Prostate gland (tissue), 2 donors: Measurements from ENCODE around the gene ATXN3L.

Source experiments
- POLR2A ChIP-seq: fragments of 450-650 bp; IDR thresholded peaks from one replicate; pipeline ENCODE4 v1.6.1; 2016; ENCODE audit warnings: antibody characterized with exemption, mild to moderate bottlenecking
- TF ChIP-seq, protein P1 (sequence below), 4 experiments: fragments of 200-600 bp in 2 of 4; fragments of 450-650 bp in 2 of 4; sonication (generic) in 2 of 4; IDR thresholded peaks; 1 replicate in 3 of 4; 2 replicates in 1 of 4; pipeline ENCODE4 v1.5.1; 2016 to 2019; ENCODE audit warnings: antibody characterized with exemption in 4 of 4, mild to moderate bottlenecking in 2 of 4, moderate library complexity in 2 of 4

GRCh38 chrX:13275031-13275430, 44.8 kb downstream of the ATXN3L start:
- TF ChIP-seq, protein P1, sequence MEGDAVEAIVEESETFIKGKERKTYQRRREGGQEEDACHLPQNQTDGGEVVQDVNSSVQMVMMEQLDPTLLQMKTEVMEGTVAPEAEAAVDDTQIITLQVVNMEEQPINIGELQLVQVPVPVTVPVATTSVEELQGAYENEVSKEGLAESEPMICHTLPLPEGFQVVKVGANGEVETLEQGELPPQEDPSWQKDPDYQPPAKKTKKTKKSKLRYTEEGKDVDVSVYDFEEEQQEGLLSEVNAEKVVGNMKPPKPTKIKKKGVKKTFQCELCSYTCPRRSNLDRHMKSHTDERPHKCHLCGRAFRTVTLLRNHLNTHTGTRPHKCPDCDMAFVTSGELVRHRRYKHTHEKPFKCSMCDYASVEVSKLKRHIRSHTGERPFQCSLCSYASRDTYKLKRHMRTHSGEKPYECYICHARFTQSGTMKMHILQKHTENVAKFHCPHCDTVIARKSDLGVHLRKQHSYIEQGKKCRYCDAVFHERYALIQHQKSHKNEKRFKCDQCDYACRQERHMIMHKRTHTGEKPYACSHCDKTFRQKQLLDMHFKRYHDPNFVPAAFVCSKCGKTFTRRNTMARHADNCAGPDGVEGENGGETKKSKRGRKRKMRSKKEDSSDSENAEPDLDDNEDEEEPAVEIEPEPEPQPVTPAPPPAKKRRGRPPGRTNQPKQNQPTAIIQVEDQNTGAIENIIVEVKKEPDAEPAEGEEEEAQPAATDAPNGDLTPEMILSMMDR (IDR thresholded peaks at IDR 0.05), result no peak
- no peak for TF ChIP-seq POLR2A
